Activated B cell treated with CpG ODN at 0.5 μM for 24 hours (primary cell): Measurements from ENCODE around the gene RIBC2. TPM values are rescaled to one million over a fixed set of nuclear protein-coding genes. Genes with fewer than 3 reads are reported as not detected.
"Not testable (repeated sequence)": the region's sequence is repeated elsewhere in the genome, so short reads cannot be mapped to it uniquely, and the experiment has no call there.

Source experiments
- ATAC-seq: fragments of 200-7000 bp; cut with Tn5 transposase; one replicate; pipeline ENCODE4 v1.10.0; 2021; ENCODE audit warnings: low read depth, mild to moderate bottlenecking, moderate library complexity
- CTCF ChIA-PET: fragments of 350-600 bp; sonication (Branson Sonifier 250); formaldehyde crosslinking; loops from one replicate; lab custom pipeline; 2021; ENCODE audit warnings: antibody characterized with exemption; lab: Charles Lee
- POLR2A ChIA-PET: fragments of 350-600 bp; sonication (Branson Sonifier 250); formaldehyde crosslinking; loops from one replicate; lab custom pipeline; 2021; ENCODE audit warnings: antibody characterized with exemption; lab: Charles Lee
- DNase-seq: peaks from one replicate; pipeline ENCODE4 v3.0.0; 2022
- H3K27ac Mint-ChIP-seq: one replicate; pipeline ENCODE4 v1.8.0; 2020; ENCODE audit warnings: mixed read lengths
- H3K27me3 Mint-ChIP-seq: one replicate; pipeline ENCODE4 v1.8.0; 2021; ENCODE audit warnings: mixed read lengths
- H3K36me3 Mint-ChIP-seq: one replicate; pipeline ENCODE4 v1.8.0; 2021; ENCODE audit warnings: low read depth, mixed read lengths
- H3K4me1 Mint-ChIP-seq: one replicate; pipeline ENCODE4 v1.8.0; 2021; ENCODE audit warnings: mixed read lengths
- H3K4me3 Mint-ChIP-seq: one replicate; pipeline ENCODE4 v1.8.0; 2020; ENCODE audit warnings: mild to moderate bottlenecking, mixed read lengths
- H3K9me3 Mint-ChIP-seq: one replicate; pipeline ENCODE4 v1.8.0; 2020; ENCODE audit warnings: mixed read lengths
- intact Hi-C: fragments of 100-400 bp; cut with micrococcal nuclease; formaldehyde crosslinking; loops from one replicate; pipeline ENCODE4 v1.15.1; 2024
- total RNA-seq: library from RNA; stranded (reverse); gene quantifications from 2 replicates; pipeline ENCODE4 v1.2.3, GENCODE V29; 2022
- TF ChIP-seq, protein P1 (sequence below): fragments of 200-600 bp; IDR thresholded peaks from one replicate; pipeline ENCODE4 v1.8.0; 2022; ENCODE audit warnings: antibody characterized with exemption, mild to moderate bottlenecking

Gene RIBC2
- total RNA-seq, 1 donor from 2014 or later: 0.31 TPM

DNA sequence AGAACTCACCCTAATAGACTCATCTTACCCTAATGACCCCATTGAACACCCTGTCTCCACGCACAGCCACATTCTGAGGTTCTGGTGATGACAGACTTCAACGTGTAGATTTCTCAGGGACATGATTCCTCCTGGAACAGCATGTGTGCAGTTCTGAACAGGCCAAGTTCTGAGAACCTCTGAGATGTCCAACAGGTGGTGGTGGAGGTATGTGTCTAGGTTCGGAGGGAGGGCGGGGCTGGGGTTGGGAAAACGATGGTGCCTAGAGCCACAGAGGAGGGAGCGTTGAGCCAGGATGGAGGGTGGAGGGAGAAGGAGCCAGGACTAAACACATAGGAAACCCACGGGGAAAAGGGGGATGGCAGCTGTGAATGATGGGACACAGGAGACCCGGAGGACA, 45.7 kb downstream of the RIBC2 start:
- ChIA-PET CTCF (no interaction called here), POLR2A (no interaction called here)
- DNase-seq: no peak
- H3K36me3 Mint-ChIP-seq: no peaks in the 10 kb centered on the region
- TF ChIP-seq, protein P1, sequence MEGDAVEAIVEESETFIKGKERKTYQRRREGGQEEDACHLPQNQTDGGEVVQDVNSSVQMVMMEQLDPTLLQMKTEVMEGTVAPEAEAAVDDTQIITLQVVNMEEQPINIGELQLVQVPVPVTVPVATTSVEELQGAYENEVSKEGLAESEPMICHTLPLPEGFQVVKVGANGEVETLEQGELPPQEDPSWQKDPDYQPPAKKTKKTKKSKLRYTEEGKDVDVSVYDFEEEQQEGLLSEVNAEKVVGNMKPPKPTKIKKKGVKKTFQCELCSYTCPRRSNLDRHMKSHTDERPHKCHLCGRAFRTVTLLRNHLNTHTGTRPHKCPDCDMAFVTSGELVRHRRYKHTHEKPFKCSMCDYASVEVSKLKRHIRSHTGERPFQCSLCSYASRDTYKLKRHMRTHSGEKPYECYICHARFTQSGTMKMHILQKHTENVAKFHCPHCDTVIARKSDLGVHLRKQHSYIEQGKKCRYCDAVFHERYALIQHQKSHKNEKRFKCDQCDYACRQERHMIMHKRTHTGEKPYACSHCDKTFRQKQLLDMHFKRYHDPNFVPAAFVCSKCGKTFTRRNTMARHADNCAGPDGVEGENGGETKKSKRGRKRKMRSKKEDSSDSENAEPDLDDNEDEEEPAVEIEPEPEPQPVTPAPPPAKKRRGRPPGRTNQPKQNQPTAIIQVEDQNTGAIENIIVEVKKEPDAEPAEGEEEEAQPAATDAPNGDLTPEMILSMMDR: no peak
- no peak overlapping the region for H3K4me3 Mint-ChIP-seq
- H3K9me3 Mint-ChIP-seq: no peaks in the 10 kb centered on the region
- no peaks in the 10 kb centered on the region for H3K4me1 Mint-ChIP-seq
- no peak overlapping the region for H3K27ac Mint-ChIP-seq
- intact Hi-C loops: no loop called here
- ATAC-seq: no peak
- peaks cover 6% of the 10 kb centered on the region for H3K27me3 Mint-ChIP-seq

DNA sequence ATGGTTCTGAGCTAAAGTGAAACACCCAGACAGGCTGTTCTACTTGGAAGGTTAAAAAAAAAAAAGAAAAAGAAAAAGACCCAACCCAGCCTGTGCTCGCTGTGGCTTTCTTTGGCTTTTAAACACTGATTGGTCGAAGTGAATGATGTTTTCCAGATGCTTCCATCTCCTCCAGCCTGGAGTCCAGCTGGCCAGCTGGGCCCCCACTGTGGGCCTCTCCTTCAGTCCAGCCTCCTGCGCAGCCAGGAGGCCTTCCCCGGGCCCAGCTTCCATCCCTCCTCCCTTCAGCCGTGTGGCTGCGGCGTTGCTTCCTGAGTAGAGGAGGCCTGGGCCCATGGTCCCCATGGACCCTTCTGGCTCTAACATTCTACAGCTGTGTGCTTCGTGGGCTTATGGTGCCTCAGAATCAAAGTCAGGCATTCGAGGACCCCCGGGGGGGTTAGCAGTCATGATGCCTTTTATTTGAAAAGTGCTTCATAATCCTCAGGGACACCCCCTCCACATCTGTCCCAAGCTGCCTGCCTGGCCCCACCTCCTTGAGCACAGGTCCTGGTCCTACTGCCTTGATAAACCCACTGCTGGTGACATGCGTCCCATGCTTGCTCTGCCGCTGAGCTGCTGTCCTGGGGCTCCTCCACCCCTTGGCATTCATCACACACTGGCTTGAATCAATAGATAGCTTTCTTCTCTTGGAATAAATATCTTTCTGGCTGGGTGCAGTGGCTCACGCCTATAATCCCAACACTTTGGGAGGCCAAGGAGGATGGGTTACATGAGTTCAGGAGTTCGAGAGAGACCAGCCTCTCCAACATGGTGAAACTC, 47.0 kb downstream of the RIBC2 start:
- H3K27ac Mint-ChIP-seq: no peak overlapping the region
- ChIA-PET POLR2A (no interaction called here), CTCF (no interaction called here)
- intact Hi-C loops: no loop called here
- H3K36me3 Mint-ChIP-seq: no peaks in the 10 kb centered on the region
- no peaks in the 10 kb centered on the region for H3K9me3 Mint-ChIP-seq
- peaks cover 6% of the 10 kb centered on the region for H3K27me3 Mint-ChIP-seq
- DNase-seq (no peak), ATAC-seq (no peak)
- H3K4me3 Mint-ChIP-seq: no peak overlapping the region
- TF ChIP-seq, protein P1: no peak
- H3K4me1 Mint-ChIP-seq: no peaks in the 10 kb centered on the region

DNA sequence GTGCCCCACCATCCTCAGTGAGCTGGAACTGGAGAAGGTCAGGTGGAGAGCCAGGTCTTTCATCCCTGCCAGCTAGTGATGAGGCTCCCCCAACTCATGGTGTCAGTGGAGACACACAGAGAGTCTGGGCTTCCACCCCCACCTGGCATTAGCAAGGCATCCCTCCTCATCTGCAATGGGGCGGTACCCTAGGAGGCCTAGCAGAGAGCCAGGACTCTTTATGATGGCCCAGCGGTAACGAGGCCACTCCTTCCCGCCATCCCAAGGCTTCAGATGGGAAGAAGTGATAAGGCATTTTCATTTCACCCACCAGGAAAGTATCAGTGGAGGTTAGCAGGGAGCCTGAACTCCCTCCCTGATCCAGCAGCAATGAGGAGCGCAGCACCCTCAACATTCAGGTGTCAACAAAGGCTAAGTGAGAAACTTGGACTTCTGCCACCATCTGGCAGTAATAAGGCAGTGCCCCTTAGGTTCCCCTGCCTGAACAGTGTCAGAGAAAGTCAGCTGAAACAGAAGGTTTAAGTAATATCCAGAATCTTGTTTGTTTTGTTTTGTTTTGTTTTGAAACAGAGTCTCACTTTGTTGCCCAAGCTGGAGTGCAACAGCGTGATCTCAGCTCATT, 48.7 kb downstream of the RIBC2 start:
- H3K27ac Mint-ChIP-seq: no peak overlapping the region
- intact Hi-C loops: no loop called here
- no peaks in the 10 kb centered on the region for H3K9me3 Mint-ChIP-seq
- no peaks in the 10 kb centered on the region for H3K4me1 Mint-ChIP-seq
- CTCF ChIA-PET: no interaction called here
- H3K36me3 Mint-ChIP-seq: no peaks in the 10 kb centered on the region
- POLR2A ChIA-PET: no interaction called here
- TF ChIP-seq, protein P1: no peak
- peaks cover 5% of the 10 kb centered on the region for H3K27me3 Mint-ChIP-seq
- DNase-seq (no peak), ATAC-seq (no peak)
- H3K4me3 Mint-ChIP-seq: no peak overlapping the region

DNA sequence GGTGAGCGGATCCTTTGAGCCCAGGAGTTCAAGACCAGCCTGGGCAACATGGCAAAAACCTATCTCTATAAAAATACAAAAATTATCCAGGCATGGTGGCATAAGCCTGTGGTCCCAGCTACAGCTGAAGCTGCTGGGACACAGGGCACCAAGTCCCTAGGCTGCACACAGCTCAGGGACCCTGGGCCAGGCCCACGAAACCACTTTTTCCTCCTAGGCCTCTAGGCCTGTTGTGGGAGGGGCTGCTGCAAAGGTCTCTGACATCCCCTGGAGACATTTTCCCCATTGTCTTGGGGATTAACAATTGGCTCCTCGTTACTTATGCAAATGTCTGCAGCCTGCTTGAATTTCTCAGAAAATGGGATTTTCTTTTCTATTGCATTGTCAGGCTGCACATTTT, 50.2 kb downstream of the RIBC2 start:
- intact Hi-C loops, H3K9me3 Mint-ChIP-seq: not testable (repeated sequence)

DNA sequence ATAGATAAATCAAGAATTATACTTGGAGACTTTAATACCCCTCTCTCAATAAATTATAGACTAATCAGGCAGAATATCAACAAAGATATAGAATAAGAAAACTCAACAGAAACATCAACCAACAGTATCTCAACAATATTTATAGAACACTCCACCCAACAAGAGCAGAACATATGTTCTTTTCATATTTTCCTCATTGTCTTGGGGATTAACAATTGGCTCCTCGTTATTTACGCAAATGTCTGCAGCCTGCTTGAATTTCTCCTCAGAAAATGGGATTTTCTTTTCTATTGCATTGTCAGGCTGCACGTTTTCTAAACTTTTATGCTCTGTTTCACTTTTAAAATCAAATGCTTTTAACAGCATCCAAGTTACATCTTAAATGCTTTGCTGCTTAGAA, 52.1 kb downstream of the RIBC2 start:
- ChIA-PET CTCF (no interaction called here), POLR2A (no interaction called here)
- Mint-ChIP-seq H3K4me3 (no peak overlapping the region), H3K36me3 (no peaks in the 10 kb centered on the region), H3K27ac (no peak overlapping the region), H3K9me3 (peaks cover 2% of the 10 kb centered on the region), H3K27me3 (peaks cover 1% of the 10 kb centered on the region), H3K4me1 (no peaks in the 10 kb centered on the region)
- no peak for DNase-seq
- intact Hi-C loops: no loop called here
- TF ChIP-seq, protein P1: no peak
- no peak for ATAC-seq

More for the DNA sequence above, 50.2 kb downstream of the RIBC2 start:
- H3K27me3 Mint-ChIP-seq, H3K27ac Mint-ChIP-seq, POLR2A ChIA-PET, CTCF ChIA-PET, ATAC-seq, H3K4me3 Mint-ChIP-seq, H3K36me3 Mint-ChIP-seq, H3K4me1 Mint-ChIP-seq, DNase-seq: not testable (repeated sequence)
